Inflammatory macrophage treated with lipopolysaccharide for 4 hours (primary cell): ENCODE measurements around the gene SERPINB1.

Source experiments
- DNase-seq: peaks from one replicate; pipeline ENCODE4 v3.0.0-alpha.2; 2020

Gene SERPINB1

DNA sequence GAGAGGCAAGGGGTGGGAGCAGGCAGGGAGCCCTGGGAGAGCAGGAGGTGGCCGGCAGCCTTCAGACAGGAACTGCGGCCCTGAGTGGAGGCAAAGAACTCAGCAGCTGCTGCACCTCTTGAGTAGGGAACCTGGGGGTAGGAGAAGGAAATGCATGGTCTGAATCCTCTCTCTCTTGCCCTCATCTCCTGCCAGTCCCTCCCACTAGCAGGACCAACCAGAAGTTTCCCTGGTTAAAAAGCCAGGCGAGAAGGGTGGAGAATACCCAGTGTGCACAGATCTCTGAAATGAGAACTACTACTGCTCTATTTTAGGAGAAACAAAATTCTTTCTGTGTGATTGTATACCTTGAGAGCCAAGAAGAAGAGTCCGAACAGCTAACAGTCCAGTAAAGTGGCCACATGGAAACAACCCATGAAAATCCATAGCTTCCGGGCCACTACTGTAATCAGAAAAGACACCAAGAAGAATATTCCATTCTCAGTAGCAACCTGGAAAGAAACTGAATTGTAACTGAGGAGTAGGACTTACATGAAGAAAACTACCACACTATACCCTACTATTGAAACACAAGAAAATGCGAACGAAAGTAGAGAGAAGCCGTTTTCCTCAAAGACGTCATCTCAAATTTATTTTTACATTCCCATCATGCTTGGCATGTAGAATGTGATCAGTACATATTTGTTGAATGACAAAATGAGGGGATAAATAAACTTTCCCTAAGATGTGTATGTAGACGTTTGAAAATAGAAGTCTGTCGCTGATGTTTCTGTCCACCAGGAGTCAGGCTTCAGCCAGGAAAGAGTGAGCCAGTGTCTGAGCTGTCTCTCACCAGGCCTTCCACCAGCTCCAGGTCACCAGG, 50.8 kb downstream of the SERPINB1 start:
- DNase-seq, result peak; percentile 82

GRCh38 chr6:2786269-2786668, 55.4 kb downstream of the SERPINB1 start:
- DNase-seq, result no peak

DNA sequence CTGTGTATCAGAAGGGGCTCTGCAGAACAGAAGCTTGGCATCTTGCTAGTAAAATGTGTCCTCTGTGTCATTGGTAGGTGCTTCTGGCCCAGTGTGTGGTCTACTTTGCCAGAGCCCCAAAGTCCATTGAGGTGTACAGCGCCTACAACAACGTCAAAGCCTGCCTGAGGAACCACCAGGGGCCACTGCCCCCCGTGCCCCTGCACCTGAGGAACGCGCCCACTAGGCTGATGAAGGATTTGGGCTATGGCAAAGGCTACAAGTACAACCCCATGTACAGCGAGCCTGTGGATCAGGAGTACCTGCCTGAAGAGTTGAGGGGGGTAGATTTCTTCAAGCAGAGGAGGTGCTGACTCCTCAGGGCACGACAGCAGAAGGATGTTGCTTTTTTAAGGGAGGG, 56.7 kb downstream of the SERPINB1 start:
- no peak for DNase-seq

- DNase-seq, result no peak
Measured at GRCh38 chr6:2784061-2784460, 57.6 kb downstream of the SERPINB1 start.

- DNase-seq, result no peak
Measured at GRCh38 chr6:2783188-2783963, 58.3 kb downstream of the SERPINB1 start.

GRCh38 chr6:2782825-2783187, 58.9 kb downstream of the SERPINB1 start:
- no peak for DNase-seq

- no peak for DNase-seq
Measured at GRCh38 chr6:2782356-2782708, 59.3 kb downstream of the SERPINB1 start.
